Mesendoderm (in vitro differentiated cells): Measurements from ENCODE around the gene ZNF536.

ENCODE experiments used
- DNase-seq: peaks from one replicate; pipeline ENCODE4 v3.0.0; 2013
- H2AK5ac ChIP-seq: 2 replicates; pipeline ENCODE4 v1.6.1; 2013; ENCODE audit warnings: low read length, inconsistent platforms
- H2BK120ac ChIP-seq: 2 replicates; pipeline ENCODE4 v1.6.1; 2013; ENCODE audit warnings: low read depth, mild to moderate bottlenecking, low read length, moderate library complexity, mixed read lengths
- H2BK15ac ChIP-seq: replicated peaks from 2 replicates; pipeline ENCODE4 v1.6.1; 2013; ENCODE audit warnings: low read depth, mild to moderate bottlenecking, moderate library complexity
- H2BK5ac ChIP-seq: 2 replicates; pipeline ENCODE4 v1.6.1; 2013; ENCODE audit warnings: low read length, inconsistent platforms
- H3K18ac ChIP-seq: 2 replicates; pipeline ENCODE4 v1.6.1; 2013; ENCODE audit warnings: mild to moderate bottlenecking, low read length, mixed read lengths
- H3K23ac ChIP-seq: one replicate; pipeline ENCODE4 v1.6.1; 2013; ENCODE audit warnings: low read length
- H3K27ac ChIP-seq: 2 replicates; pipeline ENCODE4 v1.5.1; 2013; ENCODE audit warnings: low read depth, mild to moderate bottlenecking, inconsistent platforms, low read length, moderate library complexity
- H3K27me3 ChIP-seq: 2 replicates; pipeline ENCODE4 v1.6.1; 2013; ENCODE audit warnings: low read length, control low read depth, mild to moderate bottlenecking, inconsistent platforms; ENCODE audit not compliant: insufficient read depth, poor library complexity
- H3K36me3 ChIP-seq: 2 replicates; pipeline ENCODE4 v1.6.1; 2013; ENCODE audit warnings: low read length, inconsistent platforms; ENCODE audit not compliant: control insufficient read depth, insufficient read depth
- H3K4ac ChIP-seq: one replicate; pipeline ENCODE4 v1.6.1; 2013; ENCODE audit warnings: low read depth, mild to moderate bottlenecking, low read length, moderate library complexity
- H3K4me1 ChIP-seq: 2 replicates; pipeline ENCODE4 v1.6.1; 2013; ENCODE audit warnings: low read depth, low read length, inconsistent platforms; ENCODE audit not compliant: control insufficient read depth
- H3K4me2 ChIP-seq: 2 replicates; pipeline ENCODE4 v1.6.1; 2013; ENCODE audit warnings: low read length
- H3K4me3 ChIP-seq: 2 replicates; pipeline ENCODE4 v1.5.1; 2013; ENCODE audit warnings: mild to moderate bottlenecking, low read length
- H3K56ac ChIP-seq: one replicate; pipeline ENCODE4 v1.6.1; 2013; ENCODE audit warnings: low read length
- H3K79me1 ChIP-seq: 2 replicates; pipeline ENCODE4 v1.6.1; 2013; ENCODE audit warnings: low read length, inconsistent platforms
- H3K79me2 ChIP-seq: 2 replicates; pipeline ENCODE4 v1.6.1; 2013; ENCODE audit warnings: mild to moderate bottlenecking, low read length; ENCODE audit not compliant: control insufficient read depth, insufficient read depth
- H3K9ac ChIP-seq: 2 replicates; pipeline ENCODE4 v1.6.1; 2013; ENCODE audit warnings: low read length, inconsistent platforms
- H4K5ac ChIP-seq: one replicate; pipeline ENCODE4 v1.6.1; 2013; ENCODE audit warnings: low read length
- H4K8ac ChIP-seq: one replicate; pipeline ENCODE4 v1.6.1; 2013; ENCODE audit warnings: low read depth, mild to moderate bottlenecking, control low read depth, low read length, moderate library complexity
- WGBS: extraction: QIAGEN DNeasy Blood & Tissue Kit; methylation state at CpG from one replicate; pipeline ENCODE4 v1.1.7; 2013; ENCODE audit warnings: low lambda C conversion rate, missing lambda C conversion rate; ENCODE audit not compliant: insufficient coverage; ENCODE audit errors: extremely low coverage; 5-methylcytosine and 5-hydroxymethylcytosine counted together

Gene ZNF536

DNA sequence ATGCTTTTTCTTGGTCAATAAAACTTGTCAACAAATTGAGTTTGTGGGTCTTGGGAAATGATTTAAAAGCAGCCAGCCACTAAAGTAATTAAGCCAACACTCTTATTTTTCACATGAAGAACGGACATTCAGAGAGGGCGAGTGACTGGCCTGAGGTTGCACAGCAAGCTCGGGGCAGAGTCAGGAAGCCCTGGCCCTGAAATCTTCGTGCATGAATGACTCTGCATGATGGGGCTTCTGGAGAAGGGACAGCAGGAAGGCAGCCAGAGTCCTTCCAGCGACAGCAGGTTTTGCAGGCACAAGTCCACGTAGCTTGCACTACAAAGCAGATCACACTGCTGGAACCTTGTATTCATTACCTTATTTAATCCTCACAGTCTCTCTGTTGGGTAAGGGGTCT is 232.5 kb downstream of the ZNF536 start:
- H3K79me1 ChIP-seq: no peaks in the 10 kb centered on the region
- H3K4me1 ChIP-seq: no peaks in the 10 kb centered on the region
- H3K56ac ChIP-seq: no peak overlapping the region
- H3K27me3 ChIP-seq: no peaks in the 10 kb centered on the region
- no peak overlapping the region for H4K5ac ChIP-seq
- no peaks in the 10 kb centered on the region for H3K79me2 ChIP-seq
- H4K8ac ChIP-seq: no peak overlapping the region
- no peak overlapping the region for H3K27ac ChIP-seq
- WGBS: no CpG with 5 or more reads among the region's 6 CpGs
- no peak overlapping the region for H2AK5ac ChIP-seq
- H3K9ac ChIP-seq: no peak overlapping the region
- H3K36me3 ChIP-seq: no peaks in the 10 kb centered on the region
- no peak overlapping the region for H3K4ac ChIP-seq
- DNase-seq: no peak
- no peak overlapping the region for H2BK120ac ChIP-seq
- no peak overlapping the region for H3K4me3 ChIP-seq
- H3K18ac ChIP-seq: no peak overlapping the region
- no peak overlapping the region for H2BK5ac ChIP-seq
- no peak overlapping the region for H3K23ac ChIP-seq
- H3K4me2 ChIP-seq: no peak overlapping the region
- H2BK15ac ChIP-seq: no peak overlapping the region

DNA sequence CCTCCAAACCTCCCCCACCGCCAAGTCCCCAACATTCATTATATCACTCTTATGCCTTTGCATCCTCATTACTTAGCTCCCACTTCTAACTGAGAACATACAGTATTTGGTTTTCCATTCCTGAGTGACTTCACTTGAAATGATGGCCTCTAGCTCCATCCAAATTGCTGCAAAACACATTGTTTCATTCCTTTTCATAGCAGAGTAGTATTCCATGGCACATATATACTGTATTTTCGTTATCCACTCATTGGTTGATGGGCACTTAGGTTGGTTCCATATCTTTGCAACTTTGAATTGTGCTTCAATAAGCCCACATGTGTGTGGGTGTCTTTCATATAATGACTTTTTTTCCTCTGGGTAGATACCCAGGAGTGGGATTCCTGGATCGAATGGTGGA is 233.1 kb downstream of the ZNF536 start:
- H3K79me2 ChIP-seq: no peaks in the 10 kb centered on the region
- no peaks in the 10 kb centered on the region for H3K27me3 ChIP-seq
- no peak overlapping the region for H3K23ac ChIP-seq
- no peak overlapping the region for H4K5ac ChIP-seq
- no peaks in the 10 kb centered on the region for H3K79me1 ChIP-seq
- H3K4me3 ChIP-seq: no peak overlapping the region
- no peak overlapping the region for H3K18ac ChIP-seq
- no peak overlapping the region for H2AK5ac ChIP-seq
- H3K4me1 ChIP-seq: no peaks in the 10 kb centered on the region
- H3K27ac ChIP-seq: no peak overlapping the region
- no peak overlapping the region for H3K9ac ChIP-seq
- H3K4me2 ChIP-seq: no peak overlapping the region
- WGBS: no CpG with 5 or more reads among the region's 3 CpGs
- no peak overlapping the region for H4K8ac ChIP-seq
- H2BK15ac ChIP-seq: no peak overlapping the region
- H3K56ac ChIP-seq: no peak overlapping the region
- no peak overlapping the region for H3K4ac ChIP-seq
- no peak overlapping the region for H2BK5ac ChIP-seq
- H2BK120ac ChIP-seq: no peak overlapping the region
- no peaks in the 10 kb centered on the region for H3K36me3 ChIP-seq
- no peak for DNase-seq

DNA sequence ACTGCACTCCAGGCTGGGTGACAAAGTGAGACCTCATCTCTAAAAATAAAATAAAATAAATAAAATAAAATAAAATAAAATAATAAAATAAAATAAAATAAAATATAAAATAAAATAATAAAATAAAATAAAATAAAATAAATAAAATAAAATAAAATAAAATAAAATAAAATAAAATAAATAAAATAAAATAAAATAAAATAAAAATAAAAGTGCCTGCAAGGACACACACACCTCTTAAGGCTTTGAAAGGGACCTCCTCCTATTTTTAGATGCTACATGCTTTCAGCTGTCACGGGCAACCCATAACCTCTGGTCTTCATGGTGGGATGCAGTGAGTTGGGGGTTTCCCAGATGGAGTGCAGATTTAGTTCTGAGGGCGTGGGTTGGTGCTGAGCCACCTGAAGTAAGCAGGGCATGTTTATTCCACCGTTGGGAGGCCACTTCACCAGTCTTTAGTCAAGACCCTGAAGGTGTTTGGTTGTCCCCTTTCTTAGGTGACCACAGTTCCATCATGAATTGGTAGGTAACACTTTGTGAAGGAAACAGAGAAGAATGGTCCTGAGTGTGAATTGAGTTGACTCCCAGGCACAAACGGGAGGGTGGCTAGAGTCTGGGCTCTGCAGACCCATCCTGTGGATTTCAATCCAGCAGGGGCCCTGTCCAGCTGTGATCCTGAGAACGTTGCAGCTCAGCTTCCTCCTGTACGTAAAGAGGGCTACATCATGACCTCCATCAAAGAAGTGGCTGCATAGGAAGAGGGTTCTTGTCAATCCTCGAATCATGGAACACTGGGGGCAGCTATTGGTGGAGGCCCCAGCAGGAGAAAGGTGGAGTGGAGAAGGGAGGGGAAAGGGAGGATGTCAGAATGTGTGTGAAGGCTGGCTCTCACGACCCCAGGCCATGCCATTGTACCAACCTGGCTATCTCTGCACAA is 234.2 kb downstream of the ZNF536 start:
- H2AK5ac ChIP-seq: no peak overlapping the region
- H2BK120ac ChIP-seq: no peak overlapping the region
- no peaks in the 10 kb centered on the region for H3K4me1 ChIP-seq
- H3K56ac ChIP-seq: no peak overlapping the region
- H3K4ac ChIP-seq: no peak overlapping the region
- H4K8ac ChIP-seq: no peak overlapping the region
- no peaks in the 10 kb centered on the region for H3K27me3 ChIP-seq
- no peak for DNase-seq
- no peak overlapping the region for H3K27ac ChIP-seq
- no peak overlapping the region for H4K5ac ChIP-seq
- no peak overlapping the region for H2BK15ac ChIP-seq
- no peak overlapping the region for H3K4me3 ChIP-seq
- no CpG with 5 or more reads among the region's 8 CpGs for WGBS
- no peak overlapping the region for H3K4me2 ChIP-seq
- no peaks in the 10 kb centered on the region for H3K79me1 ChIP-seq
- H3K18ac ChIP-seq: no peak overlapping the region
- no peak overlapping the region for H3K23ac ChIP-seq
- H3K36me3 ChIP-seq: no peaks in the 10 kb centered on the region
- H3K9ac ChIP-seq: no peak overlapping the region
- H2BK5ac ChIP-seq: no peak overlapping the region
- no peaks in the 10 kb centered on the region for H3K79me2 ChIP-seq
